Tibial artery (tissue), 4 donors: Measurements from ENCODE around the gene SLC25A26.

Experiments
- DNase-seq, 2 donors: peaks; one replicate each; pipeline ENCODE4 v3.0.0-alpha.2; 2019
- H3K27ac ChIP-seq, 2 donors: fragments of 200-600 bp; sonication (generic) in 1 of 2; 1 replicate in 1 of 2; 2 replicates in 1 of 2; pipeline ENCODE4 v1.5.1; 2018 to 2019; ENCODE audit warnings: mild to moderate bottlenecking in 1 of 2
- H3K27me3 ChIP-seq, 2 donors: fragments of 200-600 bp; sonication (generic) in 1 of 2; one replicate each; pipeline versions ENCODE4 v1.5.1 to v1.6.0; 2016 to 2019
- H3K36me3 ChIP-seq, 3 donors: fragments of 200-600 bp; sonication (generic) in 2 of 3; one replicate each; pipeline ENCODE4 v1.5.1; 2016 to 2019; ENCODE audit warnings: mild to moderate bottlenecking in 2 of 3
- H3K4me1 ChIP-seq, 4 donors: fragments of 200-600 bp; sonication (generic) in 2 of 4; 1 replicate in 3 of 4; 2 replicates in 1 of 4; pipeline ENCODE4 v1.5.1; 2016 to 2019
- H3K4me3 ChIP-seq, 2 donors: fragments of 200-600 bp; sonication (generic) in 1 of 2; 1 replicate in 1 of 2; 2 replicates in 1 of 2; pipeline ENCODE4 v1.5.1; 2018 to 2019; ENCODE audit warnings: mild to moderate bottlenecking in 2 of 2
- H3K9me3 ChIP-seq, 3 donors: fragments of 200-600 bp; sonication (generic) in 1 of 3; one replicate each; pipeline ENCODE4 v1.5.1; 2016 to 2019
- intact Hi-C: fragments of 100-400 bp; cut with DNase I; formaldehyde crosslinking; loops from one replicate; pipeline ENCODE4 v1.15.0; 2023; ENCODE audit warnings: low total_unique reads
- TF ChIP-seq, protein P1 (sequence below), 2 experiments: fragments of 200-600 bp in 1 of 2; fragments of 450-650 bp in 1 of 2; IDR thresholded peaks; one replicate each; pipeline ENCODE4 v1.5.1; 2017 to 2019; ENCODE audit warnings: antibody characterized with exemption in 2 of 2, mild to moderate bottlenecking in 1 of 2, moderate library complexity in 1 of 2

SLC25A26 gene, protein sequence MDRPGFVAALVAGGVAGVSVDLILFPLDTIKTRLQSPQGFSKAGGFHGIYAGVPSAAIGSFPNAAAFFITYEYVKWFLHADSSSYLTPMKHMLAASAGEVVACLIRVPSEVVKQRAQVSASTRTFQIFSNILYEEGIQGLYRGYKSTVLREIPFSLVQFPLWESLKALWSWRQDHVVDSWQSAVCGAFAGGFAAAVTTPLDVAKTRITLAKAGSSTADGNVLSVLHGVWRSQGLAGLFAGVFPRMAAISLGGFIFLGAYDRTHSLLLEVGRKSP

DNA sequence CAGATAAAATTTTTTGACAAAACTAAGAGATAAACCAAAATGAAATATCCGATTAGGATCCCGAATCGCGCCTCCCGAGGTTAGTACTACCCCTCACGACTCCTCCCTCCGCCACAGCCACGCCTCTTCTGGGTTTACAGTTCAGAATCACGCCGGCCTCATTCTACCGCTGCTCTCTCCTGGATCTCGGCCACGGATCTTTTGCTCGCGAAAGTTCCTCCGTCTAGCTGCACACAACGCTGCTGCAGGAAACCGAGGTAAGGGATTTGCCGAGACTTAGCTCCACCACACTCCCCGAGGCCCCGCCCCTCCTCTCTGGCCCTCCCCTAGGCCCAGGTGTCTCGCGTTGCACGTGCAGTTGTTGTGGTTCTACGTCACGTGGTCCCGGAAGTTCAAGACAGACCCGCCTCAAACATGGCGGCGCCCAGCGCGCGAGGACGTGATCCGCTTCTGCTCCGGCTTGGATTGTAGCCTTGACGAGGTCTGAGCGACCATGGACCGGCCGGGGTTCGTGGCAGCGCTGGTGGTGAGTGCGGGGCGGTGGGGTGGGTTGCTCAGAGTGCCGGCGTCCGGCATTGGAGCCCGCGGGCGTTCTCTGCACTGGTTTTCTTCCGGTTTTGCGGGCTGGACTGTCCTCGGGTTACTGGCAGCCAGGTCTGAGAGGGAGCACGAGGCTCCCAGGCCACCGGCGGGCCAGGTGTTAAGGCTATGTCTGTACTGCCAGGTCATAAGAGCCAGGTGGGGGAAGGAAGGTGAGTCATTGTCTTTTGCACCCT, at the start of gene SLC25A26:
Gene SLC25A26, plus strand, starts transcription at position 400 of the 776 bp plus-strand sequence. Its CDS starts 94 bp downstream, at position 494.
- intact Hi-C loops, result no loop called here
- peak within 1 kb of the TSS; percentile 68 to 77 for H3K4me3 ChIP-seq

DNA sequence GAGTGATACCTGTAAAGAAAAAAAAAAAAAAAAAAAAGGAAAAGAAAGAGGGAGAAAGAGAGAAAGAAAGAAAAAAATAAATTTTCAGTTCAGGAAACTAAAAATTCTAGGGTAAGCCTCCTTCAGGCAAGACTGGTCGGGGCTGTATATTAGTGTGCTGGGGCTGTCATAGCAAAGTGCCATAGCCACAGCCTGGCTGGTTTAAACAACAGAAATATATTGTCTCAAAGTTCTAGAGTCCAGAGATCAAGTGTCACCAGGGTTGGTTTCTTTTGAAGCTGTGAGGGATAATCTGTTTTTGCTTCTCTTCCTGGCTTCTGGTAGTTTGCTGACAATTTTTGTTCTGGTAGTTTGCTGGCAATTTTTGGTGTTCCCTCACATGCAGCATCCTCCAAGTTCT, 48.4 kb upstream of the SLC25A26 start:
- intact Hi-C loops, result no loop called here
- Histone ChIP-seq H3K4me3 (no peak overlapping the region), H3K4me1 (no peaks in the 10 kb centered on the region), H3K36me3 (no peaks in the 10 kb centered on the region), H3K9me3 (no peaks in the 10 kb centered on the region), H3K27me3 (no peaks in the 10 kb centered on the region), H3K27ac (no peak overlapping the region)
- DNase-seq, result no peak
- TF ChIP-seq, protein P1, sequence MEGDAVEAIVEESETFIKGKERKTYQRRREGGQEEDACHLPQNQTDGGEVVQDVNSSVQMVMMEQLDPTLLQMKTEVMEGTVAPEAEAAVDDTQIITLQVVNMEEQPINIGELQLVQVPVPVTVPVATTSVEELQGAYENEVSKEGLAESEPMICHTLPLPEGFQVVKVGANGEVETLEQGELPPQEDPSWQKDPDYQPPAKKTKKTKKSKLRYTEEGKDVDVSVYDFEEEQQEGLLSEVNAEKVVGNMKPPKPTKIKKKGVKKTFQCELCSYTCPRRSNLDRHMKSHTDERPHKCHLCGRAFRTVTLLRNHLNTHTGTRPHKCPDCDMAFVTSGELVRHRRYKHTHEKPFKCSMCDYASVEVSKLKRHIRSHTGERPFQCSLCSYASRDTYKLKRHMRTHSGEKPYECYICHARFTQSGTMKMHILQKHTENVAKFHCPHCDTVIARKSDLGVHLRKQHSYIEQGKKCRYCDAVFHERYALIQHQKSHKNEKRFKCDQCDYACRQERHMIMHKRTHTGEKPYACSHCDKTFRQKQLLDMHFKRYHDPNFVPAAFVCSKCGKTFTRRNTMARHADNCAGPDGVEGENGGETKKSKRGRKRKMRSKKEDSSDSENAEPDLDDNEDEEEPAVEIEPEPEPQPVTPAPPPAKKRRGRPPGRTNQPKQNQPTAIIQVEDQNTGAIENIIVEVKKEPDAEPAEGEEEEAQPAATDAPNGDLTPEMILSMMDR (IDR thresholded peaks at IDR 0.05), result no peak

More for the DNA sequence above, at the start of gene SLC25A26:
- peak; percentile 97 to 98 for DNase-seq
- Histone ChIP-seq H3K27me3 (no peaks in the 10 kb centered on the region), H3K27ac (peak within 1 kb of the TSS; percentile 81 to 85), H3K36me3 (peaks cover 0 to 5% (median 0%) of the 10 kb centered on the region in 3 donors), H3K4me1 (peaks cover 0 to 13% (median 6%) of the 10 kb centered on the region in 4 donors), H3K9me3 (no peaks in the 10 kb centered on the region)
- TF ChIP-seq, protein P1 (IDR thresholded peaks at IDR 0.05), result no peak

DNA sequence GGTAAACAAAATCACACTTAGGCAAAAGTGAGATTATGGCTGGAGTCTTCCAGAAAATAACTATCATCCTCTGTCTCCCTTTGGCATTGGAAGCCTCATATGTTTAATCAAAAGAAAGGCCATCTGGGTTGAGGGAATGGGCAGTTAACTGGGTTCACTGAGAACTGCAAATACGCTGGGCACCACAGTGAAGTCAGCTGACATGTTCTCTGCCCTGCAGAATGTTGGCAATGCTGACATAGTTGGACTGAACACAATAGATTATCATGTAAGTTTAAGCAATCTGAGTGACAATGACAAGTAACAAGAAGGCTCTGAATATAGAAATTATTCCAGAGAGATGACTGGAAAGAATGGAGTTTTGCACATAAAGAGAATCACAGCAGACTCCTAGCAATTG, 43.8 kb upstream of the SLC25A26 start:
- no peaks in the 10 kb centered on the region for H3K9me3 ChIP-seq
- intact Hi-C loops, result no loop called here
- H3K36me3 ChIP-seq, result no peaks in the 10 kb centered on the region
- TF ChIP-seq, protein P1 (IDR thresholded peaks at IDR 0.05), result no peak
- H3K27ac ChIP-seq, result no peak overlapping the region
- no peak for DNase-seq
- H3K27me3 ChIP-seq, result no peaks in the 10 kb centered on the region
- H3K4me1 ChIP-seq, result peaks cover 0 to 7% (median 3%) of the 10 kb centered on the region in 4 donors
- H3K4me3 ChIP-seq, result no peak overlapping the region

DNA sequence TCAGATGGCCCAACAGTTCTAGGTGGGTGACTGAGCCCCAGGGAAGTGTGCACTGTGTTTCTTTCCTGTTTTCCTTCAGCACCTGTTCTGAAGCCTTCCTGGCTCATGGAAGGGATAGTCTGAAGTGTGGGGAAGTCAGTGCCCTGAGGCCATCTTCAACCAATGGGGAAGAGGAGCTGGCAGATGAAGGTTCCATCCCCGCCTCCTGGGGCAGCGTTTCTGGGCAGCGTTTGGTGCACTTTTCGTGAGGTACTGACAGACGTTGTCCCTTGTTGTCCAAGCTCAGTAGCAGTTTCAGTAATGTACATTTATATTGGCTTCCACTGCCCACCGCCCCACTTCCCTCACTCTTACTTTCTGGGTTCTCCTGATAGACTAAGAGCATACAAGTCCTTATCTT, 42.6 kb upstream of the SLC25A26 start:
- no peaks in the 10 kb centered on the region for H3K27me3 ChIP-seq
- H3K9me3 ChIP-seq, result no peaks in the 10 kb centered on the region
- no peaks in the 10 kb centered on the region for H3K36me3 ChIP-seq
- no peak for DNase-seq
- no peak overlapping the region for H3K27ac ChIP-seq
- intact Hi-C loops, result no loop called here
- no peak overlapping the region for H3K4me3 ChIP-seq
- peaks cover 0 to 16% (median 7%) of the 10 kb centered on the region in 4 donors for H3K4me1 ChIP-seq
- TF ChIP-seq, protein P1 (IDR thresholded peaks at IDR 0.05), result no peak

DNA sequence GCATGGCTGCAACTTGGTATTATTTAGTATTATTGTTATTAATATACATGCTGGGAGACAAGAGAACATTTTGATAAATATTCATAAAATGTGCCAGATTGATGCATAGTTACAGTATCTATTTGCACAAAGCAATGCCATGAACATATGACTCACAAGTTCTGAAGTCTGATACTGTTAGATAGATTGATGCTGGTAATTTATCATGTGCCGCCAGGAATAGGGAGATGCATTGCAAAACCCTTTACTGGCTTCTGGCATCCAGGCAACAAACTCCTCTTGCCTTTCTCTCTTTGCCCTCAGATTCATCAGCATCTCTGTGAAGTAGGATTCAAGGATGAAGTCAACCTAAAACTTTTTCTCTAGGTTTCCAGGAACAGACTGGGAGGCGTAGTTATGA, 41.0 kb upstream of the SLC25A26 start:
- Histone ChIP-seq H3K27me3 (no peaks in the 10 kb centered on the region), H3K27ac (no peak overlapping the region), H3K36me3 (no peaks in the 10 kb centered on the region), H3K4me3 (no peak overlapping the region), H3K9me3 (no peaks in the 10 kb centered on the region), H3K4me1 (peaks cover 0 to 16% (median 7%) of the 10 kb centered on the region in 4 donors)
- intact Hi-C loops, result no loop called here
- TF ChIP-seq, protein P1 (IDR thresholded peaks at IDR 0.05), result no peak
- no peak for DNase-seq
